Stomach (tissue), 9 donors: ENCODE results near the gene TTC28. TPM values are rescaled to one million over a fixed set of nuclear protein-coding genes. Genes with fewer than 3 reads are reported as not detected.

Source experiments
- DNase-seq, 2 donors: peaks; one replicate each; pipeline versions ENCODE4 v3.0.0 to v3.0.0-alpha.2; 2013 to 2019
- H3K27ac ChIP-seq, 5 donors: fragments of 200-600 bp in 4 of 5; sonication (generic) in 4 of 5; one replicate each; pipeline ENCODE4 v1.5.1; 2013 to 2019; ENCODE audit warnings: mild to moderate bottlenecking in 1 of 5, moderate library complexity in 1 of 5
- H3K27me3 ChIP-seq, 3 donors: fragments of 200-600 bp; sonication (generic); one replicate each; pipeline ENCODE4 v1.5.1; 2017 to 2019; ENCODE audit warnings: mixed run types in 1 of 3
- H3K36me3 ChIP-seq, 4 donors: fragments of 200-600 bp; sonication (generic); 1 replicate in 3 of 4; 2 replicates in 1 of 4; pipeline ENCODE4 v1.5.1; 2016 to 2019
- H3K4me1 ChIP-seq, 4 donors: fragments of 200-600 bp; sonication (generic); one replicate each; pipeline ENCODE4 v1.5.1; 2016 to 2019
- H3K4me3 ChIP-seq, 4 donors: fragments of 200-600 bp; sonication (generic) in 3 of 4; one replicate each; pipeline ENCODE4 v1.5.1; 2016 to 2019; ENCODE audit warnings: mild to moderate bottlenecking in 1 of 4
- H3K9me3 ChIP-seq, 4 donors: fragments of 200-600 bp; sonication (generic); one replicate each; pipeline ENCODE4 v1.5.1; 2016 to 2019
- EP300 ChIP-seq: sonication (generic); formaldehyde crosslinking; IDR thresholded peaks from one replicate; pipeline ENCODE4 v1.6.1; 2017; ENCODE audit warnings: antibody characterized with exemption
- POLR2A ChIP-seq, 4 donors: fragments of 450-650 bp; IDR thresholded peaks; one replicate each; pipeline ENCODE4 v1.6.1; 2016; ENCODE audit warnings: antibody characterized with exemption in 4 of 4, control low read depth in 2 of 4, mild to moderate bottlenecking in 1 of 4, moderate library complexity in 1 of 4
- POLR2AphosphoS5 ChIP-seq, 3 donors: sonication (generic); formaldehyde crosslinking; IDR thresholded peaks; one replicate each; pipeline ENCODE4 v1.6.1; 2016; ENCODE audit warnings: antibody characterized with exemption in 3 of 3
- WGBS, 5 donors: extraction: QIAGEN DNeasy Blood & Tissue Kit in 3 of 5; methylation state at CpG; one replicate each; pipeline versions ENCODE4 v1.1.5 to v1.1.7; 2013 to 2018; 5-methylcytosine and 5-hydroxymethylcytosine counted together
- intact Hi-C: fragments of 100-400 bp; cut with DNase I; formaldehyde crosslinking; loops from one replicate; pipeline ENCODE4 v1.15.1; 2023; ENCODE audit warnings: low total_unique reads
- polyA plus RNA-seq, 3 donors: library from polyadenylated mRNA; stranded (reverse); fragments of 200-250 nt; gene quantifications; one replicate each; pipeline ENCODE4 v1.2.3, GENCODE V29; 2013
- total RNA-seq, 5 donors: library from RNA; depleted of rRNA; stranded (reverse); fragments of >200 nt; gene quantifications; one replicate each; pipeline versions ENCODE4 v1.1.0 to v1.2.3, GENCODE V29; 2014 to 2016
- TF ChIP-seq, protein P1 (sequence below), 7 experiments: fragments of 450-650 bp in 4 of 7; fragments of 200-600 bp in 3 of 7; sonication (generic) in 3 of 7; IDR thresholded peaks; one replicate each; pipeline ENCODE4 v1.5.1; 2016 to 2019; ENCODE audit warnings: antibody characterized with exemption in 7 of 7, control low read depth in 2 of 7, mild to moderate bottlenecking in 1 of 7
- donor health status: healthy with polysubstance abuse.
- donor health status: Bipolar disorder and iron deficiency.
- donor health status: healthy.

The TTC28 gene
- total and polyA plus RNA-seq, 8 donors: 1.7 to 53.4 (median 24.6) TPM

- 52 to 63% (median 59%) methylated on average over 2 of the region's 2 CpGs for whole genome bisulfite sequencing, 5 donors
- Histone ChIP-seq H3K4me3 (no peak overlapping the region), H3K27me3 (no peaks in the 10 kb centered on the region), H3K36me3 (no peaks in the 10 kb centered on the region), H3K4me1 (peaks cover 0 to 16% (median 6%) of the 10 kb centered on the region in 4 donors), H3K9me3 (no peaks in the 10 kb centered on the region), H3K27ac (no peak overlapping the region)
- TF ChIP-seq POLR2A (IDR thresholded peaks at IDR 0.05): no peak
- TF ChIP-seq, protein P1, sequence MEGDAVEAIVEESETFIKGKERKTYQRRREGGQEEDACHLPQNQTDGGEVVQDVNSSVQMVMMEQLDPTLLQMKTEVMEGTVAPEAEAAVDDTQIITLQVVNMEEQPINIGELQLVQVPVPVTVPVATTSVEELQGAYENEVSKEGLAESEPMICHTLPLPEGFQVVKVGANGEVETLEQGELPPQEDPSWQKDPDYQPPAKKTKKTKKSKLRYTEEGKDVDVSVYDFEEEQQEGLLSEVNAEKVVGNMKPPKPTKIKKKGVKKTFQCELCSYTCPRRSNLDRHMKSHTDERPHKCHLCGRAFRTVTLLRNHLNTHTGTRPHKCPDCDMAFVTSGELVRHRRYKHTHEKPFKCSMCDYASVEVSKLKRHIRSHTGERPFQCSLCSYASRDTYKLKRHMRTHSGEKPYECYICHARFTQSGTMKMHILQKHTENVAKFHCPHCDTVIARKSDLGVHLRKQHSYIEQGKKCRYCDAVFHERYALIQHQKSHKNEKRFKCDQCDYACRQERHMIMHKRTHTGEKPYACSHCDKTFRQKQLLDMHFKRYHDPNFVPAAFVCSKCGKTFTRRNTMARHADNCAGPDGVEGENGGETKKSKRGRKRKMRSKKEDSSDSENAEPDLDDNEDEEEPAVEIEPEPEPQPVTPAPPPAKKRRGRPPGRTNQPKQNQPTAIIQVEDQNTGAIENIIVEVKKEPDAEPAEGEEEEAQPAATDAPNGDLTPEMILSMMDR (IDR thresholded peaks at IDR 0.05): no peak
- TF ChIP-seq EP300: no peak
- no peak for TF ChIP-seq POLR2AphosphoS5 (IDR thresholded peaks at IDR 0.05)
- no peak for DNase-seq
- intact Hi-C loops: loop anchor here (10.0 kb wide), 1 partner anchor 569 kb away; no protein-coding TSS in a partner anchor
Observed at GRCh38 chr22:28594076-28594796, 85.4 kb downstream of the TTC28 start.

- H3K36me3 ChIP-seq: no peaks in the 10 kb centered on the region
- H3K27me3 ChIP-seq: no peaks in the 10 kb centered on the region
- no peaks in the 10 kb centered on the region for H3K9me3 ChIP-seq
- 91 to 98% (median 97%) methylated on average over 3 of the region's 3 CpGs for WGBS, 5 donors
- intact Hi-C loops: loop anchor here (10.0 kb wide), 1 partner anchor 568 kb away; no protein-coding TSS in a partner anchor
- TF ChIP-seq EP300 (no peak), POLR2AphosphoS5 (IDR thresholded peaks at IDR 0.05) (no peak), POLR2A (IDR thresholded peaks at IDR 0.05) (no peak)
- TF ChIP-seq, protein P1 (IDR thresholded peaks at IDR 0.05): no peak
- DNase-seq: no peak
- peaks cover 0 to 16% (median 6%) of the 10 kb centered on the region in 4 donors for H3K4me1 ChIP-seq
- no peak overlapping the region for H3K4me3 ChIP-seq
- H3K27ac ChIP-seq: no peak overlapping the region
Observed at GRCh38 chr22:28593299-28593698, 86.3 kb downstream of the TTC28 start.

GRCh38 chr22:28589102-28589750 lies 90.4 kb downstream of the TTC28 start:
- Histone ChIP-seq H3K4me1 (peaks cover 0 to 2% (median under 1%) of the 10 kb centered on the region in 4 donors), H3K36me3 (no peaks in the 10 kb centered on the region), H3K27ac (no peak overlapping the region), H3K4me3 (no peak overlapping the region), H3K9me3 (no peaks in the 10 kb centered on the region), H3K27me3 (no peaks in the 10 kb centered on the region)
- no peak for TF ChIP-seq POLR2AphosphoS5 (IDR thresholded peaks at IDR 0.05)
- TF ChIP-seq POLR2A (IDR thresholded peaks at IDR 0.05): no peak
- TF ChIP-seq, protein P1 (IDR thresholded peaks at IDR 0.05): no peak
- TF ChIP-seq EP300: no peak
- intact Hi-C loops: no loop called here
- 75 to 87% (median 81%) methylated on average over 2 of the region's 2 CpGs for WGBS, 5 donors
- DNase-seq: no peak

- 92 to 97% (median 95%) methylated on average over 11 of the region's 11 CpGs for whole genome bisulfite sequencing, 5 donors
Observed at GRCh38 chr22:28585324-28585723, 94.3 kb downstream of the TTC28 start.

More at GRCh38 chr22:28585324-28585723, 94.3 kb downstream of the TTC28 start:
- Histone ChIP-seq H3K4me1 (no peaks in the 10 kb centered on the region), H3K27me3 (no peaks in the 10 kb centered on the region), H3K4me3 (no peak overlapping the region), H3K9me3 (no peaks in the 10 kb centered on the region), H3K36me3 (no peaks in the 10 kb centered on the region), H3K27ac (no peak overlapping the region)
- TF ChIP-seq EP300 (no peak), POLR2A (IDR thresholded peaks at IDR 0.05) (no peak), POLR2AphosphoS5 (IDR thresholded peaks at IDR 0.05) (no peak)
- TF ChIP-seq, protein P1 (IDR thresholded peaks at IDR 0.05): no peak
- no peak for DNase-seq
- intact Hi-C loops: no loop called here
